Measurements from ENCODE around the gene RAB11B. TPM values are rescaled to one million over a fixed set of nuclear protein-coding genes. Genes with fewer than 3 reads are reported as not detected.
"Not testable (repeated sequence)": the region's sequence is repeated elsewhere in the genome, so short reads cannot be mapped to it uniquely, and the experiment has no call there.

The RAB11B gene
- total and polyA plus RNA-seq, 9 of the 15 experiments (the other 6 are each of a cell fraction or from before 2014, with no cell fraction given), result 0.74 to 71.0 (median 13.8) TPM

DNA sequence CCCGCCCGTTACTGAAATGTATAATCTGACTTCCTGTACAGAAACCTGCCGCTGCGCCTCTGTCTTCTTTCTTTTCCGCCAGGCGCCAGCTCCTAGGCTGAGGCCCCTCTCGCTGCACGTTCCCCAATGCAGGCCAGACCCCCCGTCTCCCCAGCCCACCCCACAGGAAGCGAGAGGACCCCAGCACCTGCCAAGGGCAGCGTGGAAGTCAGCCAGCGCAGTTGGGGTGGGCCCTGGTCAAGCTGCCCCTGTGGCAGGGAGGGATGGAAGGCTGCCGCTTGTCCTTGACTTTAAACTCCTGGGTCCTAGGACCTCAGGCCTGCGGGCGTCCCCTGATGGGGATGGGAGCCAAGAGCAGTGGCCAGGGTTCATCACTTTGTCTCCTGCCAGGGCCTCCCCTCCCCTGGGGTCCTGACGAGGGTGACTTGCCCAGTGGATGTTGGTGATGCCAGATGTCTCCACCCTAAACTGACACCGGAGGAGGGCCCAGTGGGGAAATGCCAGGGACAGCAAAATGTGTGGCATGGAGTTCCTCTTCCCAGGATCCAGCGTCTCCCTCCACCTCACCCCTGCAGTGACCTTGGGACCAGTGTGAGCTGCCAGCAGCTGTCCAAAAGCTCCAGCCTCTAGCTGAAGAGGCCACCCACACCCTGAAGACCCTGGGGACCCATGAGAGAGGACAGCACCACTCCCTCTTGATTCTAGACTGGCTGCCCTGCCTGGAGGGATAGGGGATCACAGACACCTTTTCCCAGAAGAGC lies 14.4 kb downstream of the RAB11B start (continued):
- TF ChIP-seq, protein P1, sequence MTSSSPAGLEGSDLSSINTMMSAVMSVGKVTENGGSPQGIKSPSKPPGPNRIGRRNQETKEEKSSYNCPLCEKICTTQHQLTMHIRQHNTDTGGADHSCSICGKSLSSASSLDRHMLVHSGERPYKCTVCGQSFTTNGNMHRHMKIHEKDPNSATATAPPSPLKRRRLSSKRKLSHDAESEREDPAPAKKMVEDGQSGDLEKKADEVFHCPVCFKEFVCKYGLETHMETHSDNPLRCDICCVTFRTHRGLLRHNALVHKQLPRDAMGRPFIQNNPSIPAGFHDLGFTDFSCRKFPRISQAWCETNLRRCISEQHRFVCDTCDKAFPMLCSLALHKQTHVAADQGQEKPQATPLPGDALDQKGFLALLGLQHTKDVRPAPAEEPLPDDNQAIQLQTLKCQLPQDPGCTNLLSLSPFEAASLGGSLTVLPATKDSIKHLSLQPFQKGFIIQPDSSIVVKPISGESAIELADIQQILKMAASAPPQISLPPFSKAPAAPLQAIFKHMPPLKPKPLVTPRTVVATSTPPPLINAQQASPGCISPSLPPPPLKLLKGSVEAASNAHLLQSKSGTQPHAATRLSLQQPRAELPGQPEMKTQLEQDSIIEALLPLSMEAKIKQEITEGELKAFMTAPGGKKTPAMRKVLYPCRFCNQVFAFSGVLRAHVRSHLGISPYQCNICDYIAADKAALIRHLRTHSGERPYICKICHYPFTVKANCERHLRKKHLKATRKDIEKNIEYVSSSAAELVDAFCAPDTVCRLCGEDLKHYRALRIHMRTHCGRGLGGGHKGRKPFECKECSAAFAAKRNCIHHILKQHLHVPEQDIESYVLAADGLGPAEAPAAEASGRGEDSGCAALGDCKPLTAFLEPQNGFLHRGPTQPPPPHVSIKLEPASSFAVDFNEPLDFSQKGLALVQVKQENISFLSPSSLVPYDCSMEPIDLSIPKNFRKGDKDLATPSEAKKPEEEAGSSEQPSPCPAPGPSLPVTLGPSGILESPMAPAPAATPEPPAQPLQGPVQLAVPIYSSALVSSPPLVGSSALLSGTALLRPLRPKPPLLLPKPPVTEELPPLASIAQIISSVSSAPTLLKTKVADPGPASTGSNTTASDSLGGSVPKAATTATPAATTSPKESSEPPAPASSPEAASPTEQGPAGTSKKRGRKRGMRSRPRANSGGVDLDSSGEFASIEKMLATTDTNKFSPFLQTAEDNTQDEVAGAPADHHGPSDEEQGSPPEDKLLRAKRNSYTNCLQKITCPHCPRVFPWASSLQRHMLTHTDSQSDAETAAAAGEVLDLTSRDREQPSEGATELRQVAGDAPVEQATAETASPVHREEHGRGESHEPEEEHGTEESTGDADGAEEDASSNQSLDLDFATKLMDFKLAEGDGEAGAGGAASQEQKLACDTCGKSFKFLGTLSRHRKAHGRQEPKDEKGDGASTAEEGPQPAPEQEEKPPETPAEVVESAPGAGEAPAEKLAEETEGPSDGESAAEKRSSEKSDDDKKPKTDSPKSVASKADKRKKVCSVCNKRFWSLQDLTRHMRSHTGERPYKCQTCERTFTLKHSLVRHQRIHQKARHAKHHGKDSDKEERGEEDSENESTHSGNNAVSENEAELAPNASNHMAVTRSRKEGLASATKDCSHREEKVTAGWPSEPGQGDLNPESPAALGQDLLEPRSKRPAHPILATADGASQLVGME (CRISPR knock-in tag; IDR thresholded peaks at IDR 0.05), result no peak
- TF ChIP-seq MAFF (IDR thresholded peaks at IDR 0.05; ENCODE audit: low read length), result no peak

DNA sequence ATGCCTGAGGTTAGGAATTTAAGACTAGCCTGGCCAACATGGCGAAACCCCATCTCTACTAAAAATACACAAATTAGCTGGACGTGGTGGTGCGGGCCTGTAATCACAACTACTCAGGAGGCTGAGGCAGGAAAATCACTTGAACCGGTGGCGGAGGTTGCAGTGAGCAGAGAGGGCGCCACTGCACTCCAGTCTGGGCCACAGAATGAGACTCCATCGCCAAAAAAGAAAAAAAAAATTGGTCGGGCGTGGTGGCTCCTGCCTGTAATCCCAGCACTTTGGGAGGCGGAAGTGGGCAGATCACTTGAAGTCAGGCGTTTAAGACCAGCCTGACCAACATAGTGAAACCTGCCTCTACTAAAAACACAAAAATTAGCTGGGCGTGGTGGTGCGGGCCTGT lies 20.6 kb downstream of the RAB11B start:
- TF ChIP-seq, protein P2, sequence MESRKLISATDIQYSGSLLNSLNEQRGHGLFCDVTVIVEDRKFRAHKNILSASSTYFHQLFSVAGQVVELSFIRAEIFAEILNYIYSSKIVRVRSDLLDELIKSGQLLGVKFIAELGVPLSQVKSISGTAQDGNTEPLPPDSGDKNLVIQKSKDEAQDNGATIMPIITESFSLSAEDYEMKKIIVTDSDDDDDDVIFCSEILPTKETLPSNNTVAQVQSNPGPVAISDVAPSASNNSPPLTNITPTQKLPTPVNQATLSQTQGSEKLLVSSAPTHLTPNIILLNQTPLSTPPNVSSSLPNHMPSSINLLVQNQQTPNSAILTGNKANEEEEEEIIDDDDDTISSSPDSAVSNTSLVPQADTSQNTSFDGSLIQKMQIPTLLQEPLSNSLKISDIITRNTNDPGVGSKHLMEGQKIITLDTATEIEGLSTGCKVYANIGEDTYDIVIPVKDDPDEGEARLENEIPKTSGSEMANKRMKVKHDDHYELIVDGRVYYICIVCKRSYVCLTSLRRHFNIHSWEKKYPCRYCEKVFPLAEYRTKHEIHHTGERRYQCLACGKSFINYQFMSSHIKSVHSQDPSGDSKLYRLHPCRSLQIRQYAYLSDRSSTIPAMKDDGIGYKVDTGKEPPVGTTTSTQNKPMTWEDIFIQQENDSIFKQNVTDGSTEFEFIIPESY (CRISPR knock-in tag; IDR thresholded peaks at IDR 0.05), result peak; percentile 89
- TF ChIP-seq, protein P3, sequence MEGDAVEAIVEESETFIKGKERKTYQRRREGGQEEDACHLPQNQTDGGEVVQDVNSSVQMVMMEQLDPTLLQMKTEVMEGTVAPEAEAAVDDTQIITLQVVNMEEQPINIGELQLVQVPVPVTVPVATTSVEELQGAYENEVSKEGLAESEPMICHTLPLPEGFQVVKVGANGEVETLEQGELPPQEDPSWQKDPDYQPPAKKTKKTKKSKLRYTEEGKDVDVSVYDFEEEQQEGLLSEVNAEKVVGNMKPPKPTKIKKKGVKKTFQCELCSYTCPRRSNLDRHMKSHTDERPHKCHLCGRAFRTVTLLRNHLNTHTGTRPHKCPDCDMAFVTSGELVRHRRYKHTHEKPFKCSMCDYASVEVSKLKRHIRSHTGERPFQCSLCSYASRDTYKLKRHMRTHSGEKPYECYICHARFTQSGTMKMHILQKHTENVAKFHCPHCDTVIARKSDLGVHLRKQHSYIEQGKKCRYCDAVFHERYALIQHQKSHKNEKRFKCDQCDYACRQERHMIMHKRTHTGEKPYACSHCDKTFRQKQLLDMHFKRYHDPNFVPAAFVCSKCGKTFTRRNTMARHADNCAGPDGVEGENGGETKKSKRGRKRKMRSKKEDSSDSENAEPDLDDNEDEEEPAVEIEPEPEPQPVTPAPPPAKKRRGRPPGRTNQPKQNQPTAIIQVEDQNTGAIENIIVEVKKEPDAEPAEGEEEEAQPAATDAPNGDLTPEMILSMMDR (IDR thresholded peaks at IDR 0.05 in 2 of 3, conservative IDR thresholded peaks at IDR 0.05 in 1 of 3; ENCODE audit: insufficient read depth in 2 of 3, low read depth in 1 of 3, low read length in 3 of 3), result peak in 1 of 3 experiments; percentile 10; a peak in 1 of 6 replicates
- peak in 1 of 2 experiments; percentile 15; a peak in 1 of 4 replicates for TF ChIP-seq RAD21 (CRISPR knock-in tag; conservative IDR thresholded peaks at IDR 0.05 in 1 of 2, IDR thresholded peaks at IDR 0.05 in 1 of 2)
- WGBS (ENCODE audit: insufficient coverage, low coverage, missing lambda C conversion rate), result 65% methylated on average over 12 of the region's 13 CpGs
- H3K9ac ChIP-seq (ENCODE audit: insufficient read depth in 1 of 2, low read depth in 2 of 2, low read length in 2 of 2); H3K4me3 ChIP-seq; H3K9me1 ChIP-seq (ENCODE audit: control insufficient read depth, insufficient read depth, low read length); CTCF ChIA-PET (ENCODE audit: low intra/inter-chr PET ratio); H2AFZ ChIP-seq (ENCODE audit: low read depth, low read length); H3K79me2 ChIP-seq (ENCODE audit: control insufficient read depth, insufficient read depth, low read length); in situ Hi-C loops (cut with MboI); H3K36me3 ChIP-seq (ENCODE audit: control insufficient read depth, insufficient read depth, low read length); H3K27me3 ChIP-seq (ENCODE audit: control insufficient read depth in 2 of 2, insufficient read depth in 2 of 2, low read length in 2 of 2); H4K20me1 ChIP-seq (replicated peaks; ENCODE audit: control insufficient read depth, insufficient read depth, low read length); BruUV-seq (replicated peaks); H3K4me2 ChIP-seq (ENCODE audit: insufficient read depth, low read length); FAIRE-seq; H3K27ac ChIP-seq (ENCODE audit: extremely low read depth, low read depth, low read length); ATAC-seq; H3K9me3 ChIP-seq (replicated peaks; ENCODE audit: control insufficient read depth, insufficient read depth, low read depth, low read length): not testable (repeated sequence)
- intact Hi-C loops (cut with micrococcal nuclease), result loop anchor here (5.0 to 10.0 kb wide), 2 partner anchors 102 to 164 kb away; partner anchors contain the start of genes MYO1F and ZNF414
- H3K4me1 ChIP-seq (replicated peaks in 1 of 2; ENCODE audit: control insufficient read depth in 2 of 2, insufficient read depth in 2 of 2, low read length in 2 of 2), result peaks cover 11 to 19% of the 10 kb centered on the region in 2 experiments; a peak in 4 of 5 replicates
- POLR2A ChIA-PET, result interaction anchor here (0.6 kb wide), 1 partner anchor 13 kb away, joined by 4 read pairs; no protein-coding TSS in a partner anchor
- peak in 1 of 4 experiments; percentile 30 for DNase-seq (ENCODE audit: extremely low read depth in 1 of 4, low spot score in 3 of 4)

All from K562 (cell line).